GM19035 (cell line): ENCODE measurements around the gene AIP.

ENCODE experiments used
- ATAC-seq: cut with Tn5 transposase; IDR thresholded peaks from one replicate; pipeline ENCODE4 v1.9.1; 2021; ENCODE audit not compliant: unreplicated experiment

The AIP gene

GRCh38 chr11:67492801-67493547 is 10.1 kb downstream of the AIP start:
- no peak for ATAC-seq

GRCh38 chr11:67493548-67494370 is 10.9 kb downstream of the AIP start:
- no peak for ATAC-seq

- no peak for ATAC-seq
Measured at GRCh38 chr11:67494371-67495233, 11.8 kb downstream of the AIP start.

- ATAC-seq, result no peak
Measured at GRCh38 chr11:67495234-67496005, 12.6 kb downstream of the AIP start.

- no peak for ATAC-seq
Measured at GRCh38 chr11:67496113-67496512, 13.3 kb downstream of the AIP start.

GRCh38 chr11:67497656-67498291 is 14.9 kb downstream of the AIP start:
- ATAC-seq, result no peak

GRCh38 chr11:67498544-67498972 is 15.7 kb downstream of the AIP start:
- no peak for ATAC-seq

- no peak for ATAC-seq
Measured at GRCh38 chr11:67499808-67500483, 17.1 kb downstream of the AIP start.

GRCh38 chr11:67500484-67500821 is 17.6 kb downstream of the AIP start:
- no peak for ATAC-seq

- no peak for ATAC-seq
Measured at GRCh38 chr11:67500831-67501715, 18.2 kb downstream of the AIP start.

- no peak for ATAC-seq
Measured at GRCh38 chr11:67501854-67502253, 19.0 kb downstream of the AIP start.

GRCh38 chr11:67502328-67502979 is 19.6 kb downstream of the AIP start:
- ATAC-seq, result no peak

GRCh38 chr11:67503119-67504004 is 20.5 kb downstream of the AIP start:
- ATAC-seq, result no peak

GRCh38 chr11:67504005-67504949 is 21.5 kb downstream of the AIP start:
- ATAC-seq, result no peak

GRCh38 chr11:67504950-67505581 is 22.2 kb downstream of the AIP start, which contains the start of gene PITPNM1:
Gene PITPNM1, minus strand, starts transcription at chr11:67505363. Its CDS starts 1,183 bp downstream, at chr11:67504180.
- ATAC-seq, result no peak
